GM18507 (cell line): ENCODE measurements around the gene CUL3.
"Not testable (repeated sequence)": the region's sequence is repeated elsewhere in the genome, so short reads cannot be mapped to it uniquely, and the experiment has no call there.

Experiments used
- DNase-seq: peaks from one replicate; pipeline ENCODE4 v3.0.0; 2011; ENCODE audit warnings: low read depth; ENCODE audit not compliant: insufficient read length; ENCODE audit errors: extremely low spot score
- FAIRE-seq: peaks from 2 replicates; lab custom pipeline; 2011; peaks lifted over from hg19 to GRCh38; lab: Jason Lieb, UNC

Gene CUL3

DNA sequence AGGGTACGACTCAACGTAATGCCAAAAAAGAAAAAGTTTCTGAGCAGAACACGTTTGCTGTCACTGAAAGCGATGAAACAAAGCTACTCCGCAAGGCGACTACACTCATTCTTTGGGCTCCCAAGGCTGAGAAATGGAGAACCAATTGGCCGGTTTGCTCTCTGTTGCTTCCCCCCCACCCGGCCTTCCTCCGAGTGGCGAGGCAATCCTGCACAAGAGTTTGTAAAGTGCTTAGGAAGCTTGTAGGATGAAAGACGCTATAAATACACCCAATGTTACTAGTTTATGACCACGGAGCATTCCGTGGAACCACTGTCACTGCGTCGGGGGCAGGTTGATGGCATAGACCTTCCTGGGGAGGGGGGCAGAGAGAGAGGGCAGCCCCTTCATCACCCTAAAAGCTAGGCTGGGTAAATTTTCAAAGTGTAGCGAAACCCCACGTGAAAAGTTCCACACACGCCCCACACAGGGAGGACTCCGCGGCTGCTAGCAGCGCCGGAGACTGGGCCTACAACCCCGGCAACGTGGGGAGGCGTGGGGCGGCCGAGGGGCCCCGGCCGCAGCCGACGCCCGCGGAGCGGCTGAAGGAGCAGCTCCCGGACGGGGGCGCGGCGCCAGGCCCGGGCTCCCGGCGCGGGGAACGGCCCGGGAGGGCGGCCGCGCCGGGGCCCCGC, 915 bp downstream of the CUL3 start:
- FAIRE-seq (peak; percentile 44), DNase-seq (no peak)

DNA sequence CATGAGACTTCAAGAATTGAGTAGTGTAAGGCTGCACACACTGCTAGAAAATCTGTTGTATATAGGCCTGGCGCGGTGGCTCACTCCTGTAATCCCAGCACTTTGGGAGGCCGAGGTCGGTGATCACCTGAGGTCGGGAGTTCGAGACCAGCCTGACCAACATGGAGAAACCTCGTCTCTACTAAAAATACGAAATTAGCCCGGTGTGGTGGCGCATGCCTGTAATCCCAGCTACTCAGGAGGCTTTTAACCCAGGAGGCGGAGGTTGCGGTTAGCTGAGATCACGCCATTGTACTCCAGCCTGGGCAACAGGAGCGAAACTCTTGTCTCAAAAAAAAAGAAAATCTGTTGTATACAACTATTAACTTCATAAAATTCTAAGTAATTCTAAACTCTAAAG, 2.1 kb downstream of the CUL3 start:
- FAIRE-seq, DNase-seq: not testable (repeated sequence)

DNA sequence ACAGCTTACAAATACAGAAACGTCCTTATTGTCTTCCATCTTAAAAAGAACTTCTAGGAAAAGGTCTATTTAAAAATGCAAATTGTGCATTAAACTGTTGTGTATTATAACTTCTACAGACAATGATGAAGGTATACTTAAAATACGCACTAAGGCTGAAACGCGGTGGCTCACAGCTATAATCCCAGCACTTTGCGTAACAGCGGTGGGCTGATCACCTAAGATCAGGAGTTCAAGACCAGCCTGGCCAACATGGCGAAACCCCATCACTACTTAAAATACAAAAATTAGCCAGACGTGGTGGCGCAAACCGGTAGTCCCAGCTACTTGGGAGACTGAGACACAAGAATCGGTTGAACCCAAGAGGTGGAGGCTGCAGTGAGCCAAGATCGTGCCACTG, 4.9 kb downstream of the CUL3 start:
- DNase-seq (no peak), FAIRE-seq (no peak)

DNA sequence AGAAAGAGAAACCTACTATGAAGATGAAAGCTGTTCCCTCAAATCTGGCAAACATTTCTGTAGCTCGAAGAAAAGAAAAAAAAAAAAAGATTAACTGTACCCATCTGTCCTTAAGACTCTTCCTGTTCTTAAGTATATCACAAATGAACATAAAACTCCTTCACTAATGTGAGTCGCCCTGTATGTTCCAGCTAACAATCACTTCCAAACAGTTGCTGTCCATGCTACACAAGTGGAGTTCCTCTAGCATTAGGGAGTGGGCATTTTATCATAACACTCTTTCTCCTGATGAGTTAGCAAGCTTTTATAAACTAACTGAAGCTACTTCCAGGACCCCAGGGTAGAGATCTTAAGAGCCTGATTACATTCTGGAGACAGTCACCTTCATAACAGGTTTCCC, 5.8 kb downstream of the CUL3 start:
- DNase-seq, result no peak
- FAIRE-seq, result no peak

DNA sequence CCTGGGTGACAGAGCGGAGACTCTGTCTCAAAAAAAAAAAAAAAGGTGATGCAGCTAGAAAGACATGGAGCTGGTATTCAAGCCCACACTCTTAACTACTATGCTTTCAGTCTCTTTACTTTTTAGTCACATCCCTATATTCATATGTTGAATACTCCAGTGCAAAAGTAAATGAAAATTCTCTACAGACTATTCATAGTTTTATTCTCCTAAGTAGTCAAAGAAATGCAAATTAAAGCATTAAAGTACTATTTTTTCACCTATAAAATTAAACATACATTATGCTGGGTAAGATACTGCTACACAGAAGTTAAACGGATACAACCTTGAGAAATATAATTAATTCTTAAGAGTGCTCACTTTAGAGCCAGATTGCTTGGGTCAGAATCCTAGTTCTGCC, 7.6 kb downstream of the CUL3 start:
- FAIRE-seq, result no peak

DNA sequence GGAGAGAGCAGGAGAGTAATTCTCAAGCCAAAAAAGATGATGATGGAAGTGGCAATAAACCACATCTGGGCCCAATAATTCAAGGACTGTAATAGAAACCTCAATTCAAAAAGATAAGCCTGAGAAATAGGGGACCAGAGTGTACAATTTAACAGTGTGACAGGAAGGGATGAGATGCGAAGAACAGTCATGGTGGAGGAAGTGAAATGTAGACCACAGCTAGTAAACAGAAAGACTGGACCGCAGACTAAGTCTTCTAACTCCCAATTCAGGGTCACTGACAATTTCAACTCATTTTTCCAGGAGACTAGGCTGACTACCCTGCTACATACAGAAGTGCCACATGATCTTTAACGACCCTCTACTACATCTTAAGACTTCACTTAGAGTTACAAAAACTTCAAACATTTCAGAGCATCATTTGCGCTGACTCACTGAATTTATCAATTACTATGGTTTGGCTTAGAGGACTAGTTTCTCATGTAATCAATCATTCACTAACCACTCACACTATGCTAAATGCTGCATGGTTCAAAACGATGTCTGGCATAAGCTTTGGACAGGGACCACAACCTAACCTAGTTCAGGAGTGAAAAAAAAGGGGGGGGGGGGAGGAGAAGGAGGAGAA, 9.0 kb downstream of the CUL3 start:
- no peak for DNase-seq
- FAIRE-seq, result peak; percentile 94

More for the DNA sequence above, 7.6 kb downstream of the CUL3 start:
- DNase-seq, result no peak

DNA sequence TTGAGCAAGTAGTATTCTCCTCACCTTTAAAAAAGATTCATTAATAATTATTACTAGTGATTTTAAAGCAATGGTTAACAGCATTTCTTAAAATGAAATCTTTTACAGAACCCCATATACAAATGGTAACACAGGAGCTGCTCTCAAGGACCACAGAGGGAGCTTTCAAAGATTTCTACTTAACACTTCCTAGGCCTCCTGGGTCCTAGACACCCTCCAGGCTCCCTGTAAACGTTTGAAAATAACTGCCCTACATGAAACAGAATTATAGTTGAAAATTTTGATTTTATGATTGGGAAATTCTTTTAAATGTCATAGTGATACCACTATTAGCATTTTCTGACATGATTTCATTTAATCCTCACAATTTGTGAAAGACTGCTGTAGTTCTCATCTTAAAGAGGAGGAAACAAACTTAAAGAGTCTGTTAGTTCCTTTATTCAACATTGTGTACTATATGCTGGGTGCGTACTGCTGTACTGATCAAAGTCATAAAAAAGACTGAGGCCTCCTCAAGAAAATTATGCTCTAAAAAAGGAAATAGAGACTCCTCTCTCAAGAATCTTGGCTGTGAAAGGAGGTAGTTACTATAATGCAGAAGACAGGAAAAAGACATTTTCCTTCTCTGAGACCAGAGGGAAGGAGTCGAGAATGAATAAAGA, 10.6 kb downstream of the CUL3 start:
- FAIRE-seq (peak; percentile 9), DNase-seq (no peak)

DNA sequence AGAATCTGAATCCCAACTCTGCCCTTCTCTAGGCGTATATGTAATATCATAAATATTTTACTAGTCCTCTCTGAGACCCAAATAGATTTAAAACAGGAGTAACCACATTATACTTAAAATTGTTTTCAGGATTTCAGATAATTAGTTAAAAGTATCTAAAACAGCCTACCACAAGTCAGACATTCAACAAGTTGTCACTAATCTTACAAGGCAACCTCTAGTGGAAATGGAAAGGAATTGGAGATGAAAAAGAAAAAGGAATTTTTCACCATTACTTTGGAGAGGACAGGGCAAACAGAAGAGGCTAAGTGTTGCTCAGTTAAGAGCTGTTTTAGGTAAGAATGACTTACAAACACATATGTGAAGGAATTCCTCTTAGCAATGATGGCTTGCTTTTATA, 11.4 kb downstream of the CUL3 start:
- peak; percentile 56 for FAIRE-seq
- DNase-seq, result no peak

DNA sequence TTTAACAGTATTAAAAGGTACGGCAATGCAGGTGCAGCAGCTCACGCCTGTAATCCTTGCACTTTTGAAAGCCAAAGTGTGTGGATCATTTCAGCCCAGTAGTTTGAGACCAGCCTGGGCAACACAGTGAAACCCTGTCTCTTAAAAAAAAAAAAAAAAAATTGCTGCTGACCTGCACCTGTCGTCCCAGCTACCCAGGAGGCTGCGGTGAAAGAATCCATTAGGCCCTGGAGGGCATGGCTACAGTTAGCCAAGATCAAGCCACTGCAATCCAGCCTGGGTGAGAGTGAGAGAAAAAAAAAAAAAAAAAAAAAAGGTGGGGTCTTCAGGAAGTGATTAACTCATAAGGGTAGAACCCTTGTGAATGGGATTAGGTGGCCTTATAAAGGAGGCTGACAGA, 12.8 kb downstream of the CUL3 start:
- no peak for DNase-seq
- peak; percentile 41 for FAIRE-seq

DNA sequence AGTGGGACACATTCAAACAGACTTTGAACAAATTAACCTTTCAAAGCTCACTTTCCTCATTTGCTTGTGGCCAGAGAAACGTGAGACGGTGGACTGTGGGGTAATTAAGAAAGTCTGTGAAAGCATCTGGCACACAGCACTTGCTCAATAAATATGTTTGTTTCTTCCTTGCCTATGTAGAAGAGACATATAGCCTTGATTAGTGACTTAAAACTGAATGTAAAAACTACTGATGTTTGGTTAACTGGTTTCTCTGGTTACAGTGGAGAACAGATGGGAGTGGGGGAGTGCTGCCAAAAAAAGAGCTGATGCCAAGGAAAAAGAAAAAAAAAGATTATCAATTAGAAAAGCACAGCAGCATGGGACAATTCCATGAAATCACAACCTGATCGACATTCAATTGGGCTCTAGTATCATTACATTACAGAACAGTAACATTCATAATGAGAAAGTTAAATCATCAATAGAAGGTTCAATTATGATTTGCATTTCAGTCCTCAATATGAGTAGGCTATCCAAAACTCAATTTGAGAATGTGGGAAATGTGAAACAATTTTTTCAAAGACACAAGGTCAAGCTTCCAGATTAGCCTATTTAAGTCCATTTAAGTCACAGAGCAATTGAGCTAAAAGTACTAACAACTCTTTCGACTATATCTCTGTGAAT, 14.7 kb downstream of the CUL3 start:
- FAIRE-seq, result peak; percentile 69
- DNase-seq, result no peak

DNA sequence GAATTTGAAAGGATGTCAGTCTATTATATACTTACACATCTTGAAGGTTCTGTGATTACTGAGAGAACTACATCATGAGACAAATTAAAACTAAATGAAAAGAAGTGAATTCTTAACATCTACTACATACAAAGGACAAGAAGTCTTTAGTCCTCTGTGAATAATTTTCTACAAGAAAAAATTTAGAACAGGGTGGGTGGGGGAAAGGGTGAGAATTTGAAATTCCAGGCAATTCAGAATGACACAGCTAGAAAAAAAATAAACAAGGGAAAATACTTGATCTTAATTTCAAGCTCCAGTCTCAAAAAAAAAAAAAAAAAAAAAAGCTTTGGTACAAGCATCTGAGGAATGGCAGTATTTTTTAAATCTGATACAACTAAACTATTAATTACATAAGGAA, 15.5 kb downstream of the CUL3 start:
- FAIRE-seq (peak; percentile 5), DNase-seq (no peak)

DNA sequence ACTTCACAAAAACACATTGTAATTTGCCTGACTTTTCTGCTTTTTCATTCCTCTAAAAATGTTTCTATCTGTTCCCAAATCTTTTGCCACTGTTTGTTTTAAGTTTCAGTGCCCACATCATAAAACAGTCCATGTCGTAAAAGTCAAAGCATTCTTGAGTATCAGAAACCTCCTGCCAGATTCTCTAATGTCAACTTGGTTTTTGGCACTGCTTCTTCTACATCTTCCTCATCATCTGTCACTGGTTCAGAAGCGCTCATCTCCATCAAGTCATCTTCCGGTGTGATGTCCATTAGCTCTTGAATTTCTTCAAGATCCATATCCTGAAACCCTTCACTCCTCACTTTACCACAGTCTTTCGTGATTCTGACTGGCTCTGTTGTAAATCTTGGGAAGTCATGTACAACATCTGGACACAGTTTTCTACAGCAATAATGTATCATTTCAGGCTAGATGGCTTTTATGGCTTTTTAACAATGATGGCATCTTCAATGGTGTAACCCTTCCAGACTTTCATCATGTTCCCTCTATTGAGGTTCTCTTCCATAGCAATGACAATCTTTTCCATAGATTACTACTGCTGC, 19.6 kb downstream of the CUL3 start:
- FAIRE-seq (no peak), DNase-seq (no peak)

DNA sequence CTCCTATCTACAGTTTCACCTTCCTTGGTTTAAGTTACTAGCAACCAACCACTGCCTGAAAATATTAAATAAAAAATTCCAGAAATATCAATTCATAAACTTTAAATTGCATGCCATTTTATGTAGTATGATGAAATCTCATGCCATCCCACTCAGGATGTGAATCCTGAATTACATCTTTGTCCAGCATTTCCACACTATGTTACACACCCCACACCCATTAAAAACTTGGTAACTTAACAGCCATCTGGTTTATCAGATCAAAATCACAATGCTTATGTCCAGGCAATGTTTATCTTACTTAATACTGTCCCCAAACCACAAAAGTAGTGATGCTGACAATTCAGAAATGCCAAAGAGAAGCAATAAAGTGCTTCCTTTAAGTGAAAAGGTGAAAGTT, 21.6 kb downstream of the CUL3 start:
- FAIRE-seq, result no peak
- no peak for DNase-seq

DNA sequence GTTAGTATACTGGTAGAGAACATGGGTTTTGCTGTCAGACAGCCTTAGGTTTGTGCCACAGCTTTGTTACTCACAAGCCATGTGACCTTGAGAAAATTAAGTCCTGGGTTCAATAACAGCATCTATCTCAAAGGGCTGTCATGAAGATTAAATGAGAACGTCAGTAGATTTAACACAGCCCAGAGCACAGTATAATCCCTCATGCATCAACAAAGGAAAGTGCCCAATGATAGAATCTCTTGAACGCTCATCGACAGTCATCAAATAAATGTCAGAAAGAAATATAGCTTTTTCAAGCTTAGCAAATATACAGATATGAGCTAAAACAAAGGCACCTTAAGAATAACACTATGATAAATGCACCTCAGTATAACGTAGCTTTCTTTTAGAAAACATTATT, 22.3 kb downstream of the CUL3 start:
- FAIRE-seq, result peak; percentile 47
- no peak for DNase-seq

DNA sequence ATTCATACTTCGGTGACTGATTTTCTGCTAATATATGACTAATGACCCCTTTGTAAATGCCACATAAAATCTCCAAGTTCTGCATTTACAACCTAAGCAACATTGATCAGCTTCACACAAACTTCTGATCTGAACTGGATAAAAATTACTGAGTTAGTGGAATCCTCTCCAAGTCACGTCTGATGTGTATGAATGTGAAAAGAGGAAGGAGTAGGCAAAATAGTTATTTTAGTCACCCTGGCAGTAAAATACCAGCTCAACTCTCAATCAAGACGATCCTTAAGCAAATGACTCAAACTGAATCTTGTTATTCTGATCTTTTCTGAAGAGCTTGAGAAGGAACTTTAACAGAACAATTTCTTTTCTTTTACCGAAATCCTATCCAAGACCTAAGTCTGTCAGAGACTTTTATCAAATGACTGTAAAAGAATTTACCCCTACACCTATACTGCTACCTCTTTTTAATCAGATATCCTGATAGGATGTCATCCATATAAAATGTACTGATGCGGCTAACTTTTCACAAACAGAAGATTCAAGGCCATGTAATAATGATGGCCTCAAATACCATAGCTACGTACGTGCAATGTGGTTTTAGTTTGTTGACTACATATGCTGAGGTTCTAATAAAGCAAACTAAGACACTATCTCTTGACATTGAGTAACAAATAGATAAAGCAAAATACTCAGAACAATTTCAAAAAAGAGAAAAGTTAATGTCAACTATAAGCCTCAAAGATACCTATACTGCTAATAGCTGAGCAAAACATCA, 23.7 kb downstream of the CUL3 start:
- DNase-seq (no peak), FAIRE-seq (peak; percentile 74)

DNA sequence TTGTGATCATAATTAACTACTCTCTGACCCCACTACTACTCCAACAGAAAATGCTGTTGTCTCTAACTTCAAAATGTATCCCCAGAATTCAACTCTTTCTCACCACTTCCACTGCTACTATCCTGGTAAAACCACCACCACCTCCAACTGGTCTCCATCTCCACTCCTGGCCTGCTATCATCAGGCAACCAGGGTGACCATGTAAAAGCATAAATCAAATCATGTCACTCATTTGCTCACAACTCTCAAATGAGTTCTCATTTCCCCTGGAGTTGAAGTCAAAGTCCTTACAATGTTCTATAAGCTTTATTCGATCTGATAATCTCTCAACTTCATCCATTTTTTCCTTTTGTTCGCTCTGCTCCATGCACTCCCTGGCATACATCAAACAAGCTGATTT, 24.6 kb downstream of the CUL3 start:
- no peak for FAIRE-seq
- no peak for DNase-seq

DNA sequence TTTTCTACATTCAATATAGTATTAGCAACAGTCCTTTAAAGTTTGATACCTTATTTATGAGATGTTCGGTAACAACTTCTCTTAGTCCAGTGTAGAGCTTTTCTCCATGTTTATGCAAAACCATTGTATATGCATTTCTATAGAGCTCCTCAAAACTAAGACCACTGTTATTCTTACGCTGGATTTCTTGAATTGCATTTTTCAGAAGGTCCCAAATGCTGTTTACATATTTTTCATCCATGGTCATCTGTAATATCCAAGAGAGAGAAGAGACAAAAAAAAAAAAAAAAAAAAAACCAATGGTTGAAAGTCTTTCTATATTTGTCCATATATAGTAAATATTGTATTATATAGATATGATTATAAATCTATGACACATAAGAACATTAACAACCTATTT, 27.6 kb downstream of the CUL3 start:
- no peak for DNase-seq
- no peak for FAIRE-seq

DNA sequence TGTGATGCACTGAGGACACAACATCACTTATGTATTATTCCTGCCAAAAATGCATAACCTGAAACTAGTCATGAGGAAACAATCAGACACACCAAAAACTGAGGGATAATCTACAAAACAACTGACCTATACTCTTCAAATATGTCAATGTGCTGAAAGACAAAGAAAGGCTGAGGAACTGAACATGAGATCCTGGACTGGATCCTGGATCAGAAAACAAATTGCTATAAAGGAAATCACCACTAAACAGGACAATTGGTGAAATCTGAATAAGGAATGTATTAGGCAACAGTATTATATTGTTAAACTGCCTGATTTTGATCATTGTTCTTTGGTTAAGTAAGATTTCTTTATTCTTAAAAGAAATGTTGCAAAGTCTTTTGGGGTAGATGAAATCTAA, 28.8 kb downstream of the CUL3 start:
- no peak for DNase-seq
- no peak for FAIRE-seq

DNA sequence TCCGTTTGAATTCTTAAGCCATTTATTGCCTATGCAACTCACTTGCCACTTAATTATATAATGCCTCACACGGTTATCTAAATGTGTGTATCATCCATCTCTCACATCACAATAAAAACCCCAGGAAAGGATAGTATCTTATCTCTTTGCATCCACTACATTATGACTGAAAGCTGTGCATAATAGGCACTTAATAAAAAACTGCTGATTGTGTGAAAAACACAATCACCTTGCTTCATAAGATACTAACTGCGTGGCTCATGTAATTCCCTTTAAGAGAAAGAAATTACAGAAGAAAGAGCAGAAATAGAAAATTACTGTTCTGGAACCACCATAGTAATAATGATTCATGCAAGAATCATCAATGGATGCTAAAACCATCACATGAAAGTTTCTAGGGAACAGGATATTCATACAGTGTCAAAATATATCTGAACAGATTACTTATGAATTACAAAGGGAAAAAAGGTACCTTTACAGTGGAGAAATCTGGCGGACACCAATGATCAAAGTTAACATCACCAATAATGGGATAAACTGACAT, 29.3 kb downstream of the CUL3 start:
- no peak for FAIRE-seq

More for the DNA sequence above, 29.3 kb downstream of the CUL3 start:
- no peak for DNase-seq
